GM18868 (cell line): Measurements from ENCODE around the gene TMEM240.

Experiments
- ATAC-seq: cut with Tn5 transposase; IDR thresholded peaks from one replicate; pipeline ENCODE4 v1.9.1; 2021; ENCODE audit warnings: mild to moderate bottlenecking, moderate library complexity; ENCODE audit not compliant: unreplicated experiment

The TMEM240 gene

DNA sequence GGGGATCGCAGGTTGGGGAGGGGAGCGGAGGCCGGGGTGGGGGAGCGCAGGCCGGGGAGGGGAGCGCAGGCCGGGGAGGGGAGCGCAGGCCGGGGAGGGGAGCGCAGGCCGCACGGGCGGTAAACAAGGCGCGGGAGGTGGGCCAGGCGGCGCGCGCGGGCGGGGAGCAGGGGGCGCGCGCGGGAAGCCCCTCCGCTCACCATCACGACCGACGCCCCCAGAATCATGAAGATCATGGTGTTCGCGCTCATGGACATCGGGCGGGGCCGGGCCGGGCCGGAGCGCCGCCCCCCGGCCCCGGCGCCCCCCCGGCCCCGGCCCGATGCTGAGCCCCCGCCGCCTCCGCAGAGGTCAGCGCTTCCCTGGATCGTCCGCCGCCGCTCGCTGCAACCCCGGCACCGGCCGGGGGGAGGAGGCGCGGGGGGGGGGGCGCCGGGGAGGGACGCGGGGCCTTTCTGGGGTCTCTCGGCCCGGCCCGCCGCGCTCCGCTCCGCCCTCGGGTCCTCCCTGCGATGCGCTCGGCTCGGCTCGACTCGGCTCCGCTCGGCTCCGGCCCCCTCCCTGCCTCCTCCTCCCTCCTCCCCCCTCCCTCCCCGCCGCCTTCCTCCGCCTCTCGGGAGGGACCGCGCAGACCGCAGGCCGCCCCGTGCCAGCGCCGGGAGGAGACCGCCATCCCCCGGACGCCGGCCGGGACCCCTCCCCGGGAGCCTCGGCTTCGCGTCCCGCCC lies at the start of gene TMEM240:
TSS of gene TMEM240 (minus strand) at position 535 of the 728 bp plus-strand sequence. CDS start at position 257, 278 bp downstream.
- no peak for ATAC-seq

DNA sequence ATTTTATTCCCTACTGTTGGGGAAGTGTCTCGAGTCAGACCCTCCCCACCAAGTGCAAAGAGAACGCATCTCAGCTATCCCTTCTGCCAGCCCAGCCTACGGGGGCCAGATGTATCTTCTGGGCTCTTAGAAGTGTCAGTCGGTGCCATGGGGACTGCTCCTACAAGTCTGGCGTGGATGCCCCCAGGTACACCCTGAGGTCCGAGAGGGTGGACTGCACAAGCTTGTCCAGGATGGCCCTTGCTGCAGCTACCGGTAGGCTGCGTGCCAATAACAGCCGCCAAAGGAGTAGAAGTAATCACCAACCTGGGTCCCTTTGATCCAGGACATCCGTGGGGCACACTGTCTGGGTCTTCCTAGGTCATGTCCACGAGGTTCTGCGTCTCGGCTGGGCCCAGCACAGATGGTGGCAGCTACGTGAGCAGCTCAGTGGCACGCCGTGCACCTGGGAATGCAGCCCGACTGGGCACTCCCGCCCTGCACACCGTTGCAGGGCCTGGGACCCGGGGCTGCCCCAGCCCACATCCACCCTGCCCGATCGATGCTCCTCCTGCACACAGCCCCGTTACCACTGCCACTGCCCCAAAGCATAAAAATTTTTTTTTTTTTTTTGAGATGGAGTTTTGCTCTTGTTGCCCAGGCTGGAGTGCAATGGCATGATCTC lies 43.1 kb upstream of the TMEM240 start:
- no peak for ATAC-seq

DNA sequence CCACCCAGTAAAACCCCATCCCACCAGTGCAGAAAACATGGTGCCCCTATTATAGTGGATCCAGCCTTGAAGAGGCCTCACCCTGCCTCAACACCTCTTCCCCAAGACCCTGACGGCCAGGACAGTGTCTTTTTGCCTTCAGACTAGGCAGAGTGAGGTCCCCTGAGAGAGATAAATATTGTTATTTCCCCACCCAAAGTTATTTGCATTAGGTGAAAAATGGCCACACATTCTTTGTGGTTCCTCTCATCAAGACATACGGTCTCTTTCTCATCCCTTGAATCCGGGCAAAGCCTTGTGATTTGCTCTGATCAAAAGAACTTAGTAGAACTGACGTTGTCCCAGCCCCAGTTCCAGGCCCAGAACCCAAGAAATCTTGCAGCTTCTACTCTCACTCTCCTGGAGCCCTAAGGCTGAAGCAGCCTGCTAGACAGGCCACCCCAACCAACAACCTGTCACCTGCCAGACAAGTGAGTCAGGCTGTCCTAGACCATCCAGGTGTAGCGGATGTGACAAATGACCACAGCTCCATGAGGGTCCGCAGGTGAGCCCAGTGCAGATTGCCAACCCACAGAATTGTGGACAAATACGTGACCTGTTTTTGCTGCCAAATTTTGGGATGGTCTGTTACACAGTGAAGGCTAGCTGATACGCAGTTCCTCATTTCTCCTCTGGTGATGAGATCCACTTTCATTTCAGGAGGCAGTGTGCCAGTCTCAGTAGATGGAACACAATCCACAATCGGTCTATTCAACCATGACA lies 42.3 kb upstream of the TMEM240 start:
- no peak for ATAC-seq

DNA sequence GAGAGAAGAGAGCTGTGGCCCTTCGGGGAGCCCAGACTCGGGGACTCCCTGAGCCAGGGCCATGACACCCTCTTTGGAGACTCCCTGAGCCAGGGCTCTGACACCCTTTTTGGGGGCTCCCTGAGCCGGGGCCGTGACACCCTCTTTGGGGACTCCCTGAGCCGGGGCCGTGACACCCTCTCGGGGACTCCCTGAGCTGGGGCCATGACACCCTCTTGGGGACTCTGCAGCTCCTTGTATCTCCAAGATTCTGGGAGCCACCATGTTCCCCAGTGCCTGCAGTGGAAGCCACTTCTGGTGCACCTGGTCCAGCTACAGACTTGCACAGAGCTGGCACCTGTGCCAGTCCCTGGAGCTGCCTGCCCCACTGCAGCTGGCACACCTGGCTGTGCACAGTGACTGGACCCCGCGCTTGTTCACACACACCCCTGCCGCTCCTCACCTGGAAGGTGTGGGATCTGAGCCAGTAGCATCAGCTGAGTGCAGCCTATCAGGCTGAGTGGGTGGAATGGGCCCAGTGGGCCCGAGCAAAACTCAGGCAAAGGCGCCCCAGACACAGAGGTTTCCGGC lies 38.0 kb upstream of the TMEM240 start:
- ATAC-seq, result no peak

DNA sequence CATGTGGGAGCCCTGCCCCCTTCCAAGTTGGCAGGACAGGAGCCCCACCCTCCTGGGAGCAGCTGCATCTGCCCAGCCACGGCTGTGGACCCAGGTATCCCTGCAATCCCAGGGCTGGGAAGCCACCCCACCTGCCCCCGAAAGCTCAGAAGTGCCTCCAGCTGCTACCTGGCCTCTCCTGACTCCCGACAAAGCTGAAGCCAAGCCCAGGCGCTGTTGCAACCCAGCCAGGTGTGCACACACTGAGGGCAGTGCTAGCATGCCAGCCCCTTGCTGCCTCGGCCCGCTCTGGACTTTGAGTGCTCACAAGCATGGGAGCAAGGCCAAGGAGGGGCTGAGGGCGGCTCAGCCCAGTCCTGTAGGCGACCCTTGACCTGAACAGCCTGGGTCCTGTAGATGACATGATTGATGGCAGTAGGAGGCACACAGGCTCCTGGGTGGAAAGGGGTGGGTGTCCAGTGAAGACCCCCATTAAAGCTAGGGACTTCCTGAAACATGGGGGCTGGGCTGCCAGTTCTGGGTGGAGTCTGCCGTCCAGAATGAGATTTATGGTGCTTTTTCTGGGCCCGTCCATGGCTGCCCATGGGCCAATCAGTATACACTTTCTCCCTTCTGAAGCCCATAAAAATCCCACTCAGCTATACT lies 37.1 kb upstream of the TMEM240 start:
- no peak for ATAC-seq

DNA sequence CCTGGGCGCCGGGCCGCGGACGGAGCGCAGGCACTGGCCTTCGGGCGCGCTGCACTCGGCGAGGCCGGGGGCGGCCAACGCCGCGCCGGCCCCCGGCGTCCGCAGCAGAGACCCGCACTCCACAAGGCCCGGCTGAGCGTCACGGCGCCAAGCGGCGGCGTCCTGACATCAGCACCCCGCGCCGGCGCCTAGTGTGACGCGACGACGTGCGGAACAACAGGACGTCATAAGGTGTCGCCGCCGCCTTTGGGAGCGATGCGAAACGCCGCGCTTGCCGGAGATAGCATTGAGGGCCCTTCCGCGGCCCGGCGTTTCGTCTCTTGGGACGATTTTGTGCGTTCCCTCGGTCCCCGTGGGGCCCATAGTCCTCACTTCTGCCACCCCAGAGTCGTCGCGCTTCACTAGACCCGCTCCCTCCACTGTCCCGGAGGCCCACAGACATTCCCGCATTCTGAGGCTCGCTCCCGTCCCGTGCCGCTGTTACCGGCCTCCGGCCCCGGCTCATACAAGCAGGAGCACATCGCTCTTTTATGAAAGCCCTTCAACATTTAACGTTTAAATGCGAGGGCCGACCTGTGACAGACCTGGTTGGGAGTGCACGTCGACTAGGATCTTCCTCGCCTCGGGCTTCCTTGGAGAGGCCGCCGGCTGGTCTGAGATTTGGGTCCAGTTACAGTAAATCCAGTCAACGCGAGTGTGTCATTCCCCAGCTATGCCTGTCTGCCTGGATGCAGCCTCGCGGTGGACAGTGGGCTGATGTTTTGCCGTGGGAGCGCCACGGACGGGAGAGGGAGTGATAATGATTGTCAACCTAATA lies 34.5 kb upstream of the TMEM240 start, which contains the start of gene SSU72:
TSS of gene SSU72 (minus strand) at position 143 of the 817 bp plus-strand sequence. CDS start 306 bp downstream, outside the sequence.
- ATAC-seq, result peak; percentile 82

DNA sequence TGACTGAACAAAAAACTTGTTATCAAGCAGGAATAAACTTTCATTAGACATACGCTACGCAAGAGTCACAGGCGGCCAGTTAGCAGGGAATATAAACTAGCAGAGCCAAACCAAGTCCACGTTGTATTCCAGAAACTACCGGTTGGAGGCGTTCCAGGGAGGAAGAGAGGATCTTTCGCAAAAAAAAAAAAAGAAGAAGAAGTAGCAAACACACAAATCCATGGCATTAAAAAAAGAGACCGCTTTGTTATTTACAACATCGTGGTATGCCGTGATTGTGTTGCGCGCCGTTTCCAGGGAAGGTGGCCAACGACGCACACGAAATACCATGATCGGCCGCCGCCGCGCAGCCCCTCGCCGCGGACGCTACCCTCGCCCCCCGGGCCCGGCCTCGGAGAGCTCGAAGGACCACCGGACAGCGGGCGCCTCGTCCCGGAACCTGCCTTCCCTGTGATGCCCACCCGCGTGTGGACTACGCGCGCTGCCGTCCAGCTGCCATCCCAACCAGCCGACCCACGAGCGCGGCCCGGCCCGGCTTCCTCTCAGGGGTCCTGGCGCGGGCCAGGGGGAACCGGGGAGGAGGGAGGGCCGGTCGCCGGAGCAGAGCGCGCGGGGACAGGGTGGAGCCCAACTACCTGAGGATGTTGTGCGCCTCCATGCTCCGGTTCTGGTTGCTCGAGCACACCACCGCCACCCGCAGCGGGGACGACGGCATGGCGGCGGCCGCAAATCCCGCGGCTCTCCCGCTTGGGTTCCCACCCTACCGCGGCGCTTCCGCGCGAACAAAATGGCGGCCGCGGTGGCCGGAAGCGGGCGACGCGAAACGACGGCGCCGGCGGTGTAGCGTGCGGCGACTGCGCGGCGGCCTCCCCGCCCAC lies 33.7 kb upstream of the TMEM240 start:
- peak; percentile 67 for ATAC-seq

DNA sequence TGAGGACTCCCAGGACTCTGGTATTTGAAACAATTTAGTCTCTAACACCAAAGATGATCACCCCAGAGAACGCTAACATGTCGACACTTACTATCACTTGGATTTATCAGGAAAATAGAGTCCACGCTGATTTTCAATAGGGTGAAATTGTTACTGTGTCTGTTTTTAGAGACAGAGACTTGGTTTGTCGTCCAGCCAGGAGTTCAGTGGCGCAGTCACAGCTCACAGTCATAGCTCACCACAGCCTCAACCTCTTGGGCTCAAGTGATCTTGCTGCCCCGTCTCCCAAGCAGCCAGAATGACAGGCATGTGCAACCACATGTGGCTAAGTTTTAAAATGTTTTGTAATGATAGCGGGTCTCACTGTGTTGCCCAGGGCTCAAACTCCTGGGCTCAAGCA lies 28.9 kb upstream of the TMEM240 start:
- no peak for ATAC-seq

DNA sequence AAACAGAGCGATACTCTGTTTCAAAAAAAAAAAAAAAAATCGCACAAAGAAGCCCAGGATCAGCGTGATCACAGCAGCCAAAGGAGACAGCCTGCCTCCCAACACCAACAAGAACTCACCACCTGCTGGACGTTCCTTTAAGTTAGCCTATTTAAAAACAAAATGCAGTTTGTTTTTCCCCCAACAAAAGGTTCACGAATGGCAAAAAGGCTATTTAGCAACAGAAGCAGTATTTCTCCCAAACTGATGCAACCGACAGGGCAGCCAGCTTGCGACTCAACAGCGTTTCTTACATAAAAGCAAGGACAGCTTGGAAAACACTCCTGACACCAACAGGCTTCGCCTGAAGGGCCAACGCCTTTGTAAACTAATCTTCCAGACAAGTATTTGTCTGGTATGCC lies 27.5 kb upstream of the TMEM240 start:
- ATAC-seq, result no peak

DNA sequence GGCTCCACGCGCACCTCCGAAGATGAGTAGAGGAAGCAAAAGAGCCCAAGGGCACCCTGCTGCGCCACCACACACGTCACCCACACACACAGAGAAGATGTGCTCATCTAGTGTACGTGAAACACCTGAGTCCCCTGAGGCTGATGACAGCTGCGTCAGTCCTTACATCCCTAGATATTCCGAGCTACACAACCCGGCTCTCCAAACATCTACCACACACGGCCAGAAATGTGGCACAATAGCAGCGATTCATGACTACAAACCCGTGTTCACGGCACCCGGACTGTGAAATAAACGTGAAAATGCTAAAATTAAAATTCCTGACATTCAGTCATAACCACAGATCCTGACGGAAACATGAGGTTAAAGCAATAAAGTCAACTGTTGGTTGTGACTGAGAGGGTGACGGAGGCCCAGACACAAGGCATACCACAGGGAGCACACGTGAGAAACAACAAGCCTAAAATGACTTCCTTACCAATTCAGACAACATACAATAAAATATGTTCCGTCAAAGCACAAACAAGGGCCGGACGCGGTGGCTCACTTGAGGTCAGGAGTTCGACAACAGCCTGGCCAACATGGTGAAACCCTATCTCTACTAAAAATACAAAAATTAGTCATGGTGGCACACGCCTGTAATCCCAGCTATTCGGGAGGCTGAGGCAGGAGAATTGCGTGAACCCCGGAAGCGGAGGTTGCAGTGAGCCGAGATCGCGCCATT lies 26.9 kb upstream of the TMEM240 start:
- no peak for ATAC-seq

DNA sequence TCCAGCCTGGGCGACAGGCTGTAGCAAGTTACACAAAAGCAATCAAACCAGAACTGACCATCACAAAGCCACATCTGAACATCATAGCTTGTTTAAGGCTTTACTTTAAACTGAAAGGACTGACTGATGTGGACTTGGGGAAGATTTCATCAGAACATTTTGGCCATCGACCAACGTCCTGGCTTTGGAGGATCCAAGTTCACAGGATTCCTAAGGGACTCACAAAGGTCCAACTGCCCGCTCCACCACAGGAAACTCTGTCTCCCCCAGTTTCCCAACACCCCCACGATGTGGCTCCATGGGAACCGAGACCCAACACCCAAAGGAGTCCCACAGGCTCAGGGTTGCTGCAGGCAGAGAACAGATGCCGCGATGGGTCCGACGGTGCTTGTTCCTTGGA lies 24.9 kb upstream of the TMEM240 start:
- ATAC-seq, result no peak

DNA sequence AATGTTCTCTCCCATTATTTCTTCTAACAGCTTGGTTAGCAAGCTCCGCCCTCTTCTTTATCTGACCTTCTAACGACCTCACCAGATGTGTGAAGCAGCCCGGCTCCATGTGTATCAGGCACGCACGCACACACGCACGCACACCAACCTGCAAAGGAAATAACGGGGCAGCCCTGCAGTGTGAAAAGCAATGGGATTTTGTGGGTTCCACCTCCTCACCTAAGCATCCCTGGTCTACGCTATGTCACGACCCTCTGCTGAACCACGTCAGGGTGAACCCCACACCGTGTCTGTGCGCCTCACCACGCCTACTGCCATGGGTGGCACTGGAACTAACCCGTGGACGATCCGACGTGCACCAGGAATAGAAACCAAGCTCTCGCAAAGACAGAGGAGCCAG lies 23.8 kb upstream of the TMEM240 start:
- no peak for ATAC-seq

DNA sequence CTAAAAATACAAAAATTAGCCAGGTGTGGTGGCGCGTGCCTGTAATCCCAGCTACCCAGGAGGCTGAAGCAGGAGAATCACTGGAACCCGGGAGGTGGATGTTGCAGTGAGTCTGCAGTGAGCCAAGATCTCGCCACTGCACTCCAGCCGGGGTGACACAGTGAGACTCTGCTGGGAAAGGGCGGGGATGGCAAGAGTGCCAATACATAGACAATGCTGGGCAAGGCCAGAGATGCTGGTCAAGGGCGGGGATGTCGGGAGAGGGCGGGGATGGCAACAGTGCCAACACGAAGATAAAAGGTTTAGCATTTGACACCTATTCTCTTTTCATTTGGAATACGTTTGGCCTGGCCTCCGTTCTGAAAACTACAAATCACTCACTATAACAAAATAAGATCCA lies 23.3 kb upstream of the TMEM240 start:
- no peak for ATAC-seq

DNA sequence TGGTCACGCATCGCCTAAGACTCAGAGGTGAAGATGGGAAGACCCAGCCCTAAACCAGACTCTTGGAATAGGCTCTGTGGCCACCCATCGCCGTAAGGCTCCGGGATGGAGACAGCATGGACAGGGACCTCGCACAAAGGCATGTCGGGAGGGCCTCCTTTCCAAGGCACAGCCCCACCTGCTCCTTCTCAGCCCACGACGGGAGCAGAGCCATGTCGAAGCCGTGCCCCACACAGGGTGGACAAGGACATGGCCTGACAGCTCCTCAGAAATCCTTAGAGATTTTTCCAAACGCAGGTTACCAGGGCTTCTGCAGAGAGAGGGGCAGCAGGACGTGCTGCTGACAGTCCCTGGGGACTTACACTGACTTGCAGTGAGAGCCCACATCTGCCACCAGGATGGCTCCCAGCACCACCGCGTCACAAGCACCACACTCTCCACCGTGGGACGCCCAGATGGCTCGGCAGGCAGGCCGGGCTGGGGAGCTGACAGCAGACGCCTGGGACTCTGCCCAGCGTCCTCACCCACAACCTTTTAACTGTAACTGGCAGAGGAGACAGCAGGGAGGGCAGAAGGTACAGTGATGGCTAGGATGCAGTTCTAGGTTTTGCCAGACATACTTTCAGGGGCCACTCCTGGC lies 22.3 kb upstream of the TMEM240 start:
- ATAC-seq, result no peak

DNA sequence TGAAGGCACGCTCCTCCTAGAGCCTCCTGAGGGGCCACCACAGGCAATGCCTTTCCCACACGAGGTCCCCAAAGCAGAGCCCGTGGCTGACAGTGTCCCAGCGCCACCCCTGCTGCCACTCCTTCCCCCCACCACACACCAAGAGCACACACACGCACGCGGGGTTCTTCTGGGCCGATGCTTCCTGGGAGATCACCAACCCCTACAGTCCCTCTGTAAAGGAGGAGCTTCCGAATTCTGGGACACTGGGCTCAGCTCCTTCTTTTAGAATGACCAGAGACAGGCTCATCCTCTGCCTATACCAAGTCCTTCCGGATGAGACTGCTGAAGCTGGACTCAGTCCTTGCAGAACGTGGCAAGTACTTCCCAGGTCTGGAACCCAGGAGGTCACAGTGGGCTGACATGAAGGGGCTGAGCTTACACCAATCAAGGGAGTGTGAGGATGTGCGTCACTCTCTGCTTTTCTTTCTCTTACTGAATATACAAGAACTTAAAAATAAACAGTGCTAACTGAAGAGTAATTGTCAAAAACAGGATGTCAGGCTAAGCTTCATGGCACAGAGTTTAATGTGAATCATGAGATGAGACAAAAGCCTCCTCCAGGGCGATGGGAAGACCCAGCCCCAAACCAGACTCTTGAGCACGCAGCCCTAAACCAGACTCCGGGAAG lies 21.5 kb upstream of the TMEM240 start:
- no peak for ATAC-seq

DNA sequence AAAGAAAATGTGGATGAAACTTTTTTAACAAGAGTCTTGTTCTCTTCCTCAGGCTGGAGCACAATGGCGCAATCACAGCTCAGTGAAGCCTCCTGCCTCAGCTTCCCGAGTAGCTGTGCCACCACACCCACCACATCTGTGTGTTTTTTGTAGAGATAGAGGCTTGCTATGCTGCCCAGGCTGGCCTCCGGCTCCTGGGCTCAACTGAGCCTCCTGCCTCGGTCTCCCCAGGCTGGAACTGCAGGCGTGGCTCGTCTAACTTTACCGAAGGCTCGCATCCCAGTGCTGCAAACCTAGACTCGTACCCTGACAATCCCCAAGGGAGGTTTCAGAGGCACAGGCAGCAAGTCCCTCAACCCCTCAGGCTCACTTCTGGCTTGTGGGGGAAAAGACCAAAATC lies 19.8 kb upstream of the TMEM240 start:
- no peak for ATAC-seq

DNA sequence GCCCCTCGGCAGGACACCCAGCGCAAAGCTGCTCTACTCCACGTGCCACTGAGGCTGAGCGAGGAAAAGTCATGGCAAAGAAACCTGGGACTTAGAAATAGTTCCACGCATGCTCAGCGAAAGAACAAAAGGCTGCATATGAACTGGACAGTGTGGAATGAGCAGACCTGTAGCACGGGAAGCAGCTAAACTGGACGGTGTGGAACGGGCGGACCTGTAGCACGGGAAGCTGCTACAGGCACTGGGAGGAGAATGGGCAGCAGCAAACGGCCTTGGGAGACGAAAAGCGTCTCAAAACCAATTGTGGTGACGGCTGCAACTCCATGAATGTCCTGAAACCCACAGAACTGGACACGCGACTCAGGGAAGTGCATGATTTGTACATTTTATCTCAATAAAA lies 18.6 kb upstream of the TMEM240 start:
- ATAC-seq, result no peak
